Neural progenitor cell (in vitro differentiated cells): Measurements from ENCODE around the gene SLC6A3. TPM values are rescaled to one million over a fixed set of nuclear protein-coding genes. Genes with fewer than 3 reads are reported as not detected.

Source experiments
- DNase-seq: peaks from one replicate; pipeline ENCODE4 v3.0.0-alpha.2; 2016; ENCODE audit warnings: low spot score
- H2AFZ ChIP-seq: fragments of 200-600 bp; sonication (generic); replicated peaks from 2 replicates; pipeline ENCODE4 v1.6.1; 2016; ENCODE audit warnings: antibody characterized with exemption
- H3F3A ChIP-seq: fragments of 200-600 bp; sonication (generic); 2 replicates; pipeline ENCODE4 v1.6.1; 2016; ENCODE audit warnings: antibody characterized with exemption, low read depth
- H3K27ac ChIP-seq: fragments of 200-600 bp; sonication (generic); 2 replicates; pipeline ENCODE4 v1.5.1; 2016; ENCODE audit warnings: mild to moderate bottlenecking
- H3K27me3 ChIP-seq: fragments of 200-600 bp; sonication (generic); 2 replicates; pipeline ENCODE4 v1.6.1; 2016; ENCODE audit warnings: mild to moderate bottlenecking, moderate library complexity
- H3K36me3 ChIP-seq: fragments of 200-600 bp; sonication (generic); 2 replicates; pipeline ENCODE4 v1.5.1; 2016
- H3K4me1 ChIP-seq: fragments of 200-600 bp; sonication (generic); 2 replicates; pipeline ENCODE4 v1.6.1; 2016; ENCODE audit warnings: mixed run types
- H3K4me2 ChIP-seq: fragments of 200-600 bp; sonication (generic); 2 replicates; pipeline ENCODE4 v1.6.1; 2016
- H3K4me3 ChIP-seq: fragments of 200-600 bp; sonication (generic); 2 replicates; pipeline ENCODE4 v1.5.1; 2016
- H3K79me2 ChIP-seq: fragments of 200-600 bp; sonication (generic); 2 replicates; pipeline ENCODE4 v1.6.1; 2016; ENCODE audit warnings: low read depth
- H3K9ac ChIP-seq: fragments of 200-600 bp; sonication (generic); 2 replicates; pipeline ENCODE4 v1.6.1; 2016
- H3K9me3 ChIP-seq: fragments of 200-600 bp; sonication (generic); 2 replicates; pipeline ENCODE4 v1.5.1; 2016; ENCODE audit warnings: low read depth
- H4K20me1 ChIP-seq: fragments of 200-600 bp; sonication (generic); 2 replicates; pipeline ENCODE4 v1.6.1; 2016; ENCODE audit warnings: low read depth
- H3K27ac Mint-ChIP-seq: 3 replicates; pipeline ENCODE4 v1.8.0; 2021; ENCODE audit warnings: mixed read lengths
- H3K27me3 Mint-ChIP-seq: 2 replicates; pipeline ENCODE4 v1.8.0; 2022; ENCODE audit warnings: low read depth, mild to moderate bottlenecking, inconsistent platforms, moderate library complexity, mixed read lengths; ENCODE audit not compliant: insufficient read depth
- H3K36me3 Mint-ChIP-seq: 3 replicates; pipeline ENCODE4 v1.8.0; 2021; ENCODE audit warnings: mixed read lengths
- H3K4me1 Mint-ChIP-seq: 3 replicates; pipeline ENCODE4 v1.8.0; 2021; ENCODE audit warnings: mixed read lengths
- H3K4me3 Mint-ChIP-seq: 3 replicates; pipeline ENCODE4 v1.8.0; 2021; ENCODE audit warnings: mild to moderate bottlenecking, moderate library complexity, mixed read lengths
- H3K9me3 Mint-ChIP-seq: 3 replicates; pipeline ENCODE4 v1.8.0; 2020; ENCODE audit warnings: mixed read lengths
- CTCF ChIP-seq: fragments of 200-600 bp; sonication (generic); IDR thresholded peaks from 2 replicates; pipeline ENCODE4 v1.5.1; 2017; ENCODE audit warnings: antibody characterized with exemption, mild to moderate bottlenecking
- EZH2 ChIP-seq: fragments of 200-600 bp; sonication (generic); IDR thresholded peaks from 2 replicates; pipeline ENCODE4 v1.6.1; 2017; ENCODE audit warnings: antibody characterized with exemption, mild to moderate bottlenecking, moderate library complexity
- EZH2phosphoT487 ChIP-seq: fragments of 200-600 bp; sonication (generic); IDR thresholded peaks from 2 replicates; pipeline ENCODE4 v1.6.1; 2017; ENCODE audit warnings: antibody characterized with exemption
- total RNA-seq: library from RNA; depleted of rRNA; stranded (reverse); fragments of >200 nt; gene quantifications from 2 replicates; pipeline ENCODE4 v1.2.3, GENCODE V29; 2015; ENCODE audit warnings: low replicate concordance

Gene SLC6A3
- total RNA-seq, 1 donor from 2014 or later, result 0.32 TPM

- peaks cover 19% of the 10 kb centered on the region for H3K9me3 Mint-ChIP-seq
- Histone ChIP-seq H2AFZ (no peak overlapping the region), H3F3A (no peaks in the 10 kb centered on the region), H3K9me3 (peaks cover 4% of the 10 kb centered on the region), H3K27me3 (peaks cover 76% of the 10 kb centered on the region), H4K20me1 (no peaks in the 10 kb centered on the region), H3K4me1 (peaks cover 8% of the 10 kb centered on the region), H3K36me3 (no peaks in the 10 kb centered on the region), H3K27ac (no peak overlapping the region), H3K79me2 (no peaks in the 10 kb centered on the region), H3K4me3 (no peak overlapping the region), H3K9ac (no peak overlapping the region), H3K4me2 (no peak overlapping the region)
- DNase-seq, result no peak
- TF ChIP-seq EZH2phosphoT487 (no peak), EZH2 (no peak), CTCF (no peak)
- peak overlapping the region; percentile 42 for H3K4me3 Mint-ChIP-seq
- peaks cover 6% of the 10 kb centered on the region for H3K4me1 Mint-ChIP-seq
- peaks cover 47% of the 10 kb centered on the region for H3K27me3 Mint-ChIP-seq
- H3K27ac Mint-ChIP-seq, result no peak overlapping the region
- H3K36me3 Mint-ChIP-seq, result no peaks in the 10 kb centered on the region
Observed at GRCh38 chr5:1380910-1381309, 64.3 kb downstream of the SLC6A3 start.

GRCh38 chr5:1380011-1380817, 65.0 kb downstream of the SLC6A3 start:
- Histone ChIP-seq H3F3A (no peaks in the 10 kb centered on the region), H3K79me2 (no peaks in the 10 kb centered on the region), H3K27me3 (peaks cover 69% of the 10 kb centered on the region), H3K27ac (no peak overlapping the region), H3K36me3 (no peaks in the 10 kb centered on the region), H3K9ac (no peak overlapping the region), H3K4me1 (peaks cover 4% of the 10 kb centered on the region), H2AFZ (peak overlapping the region; percentile 77), H3K9me3 (peaks cover 4% of the 10 kb centered on the region), H4K20me1 (no peaks in the 10 kb centered on the region), H3K4me3 (peak overlapping the region; percentile 14), H3K4me2 (no peak overlapping the region)
- H3K4me3 Mint-ChIP-seq, result no peak overlapping the region
- H3K27me3 Mint-ChIP-seq, result peaks cover 43% of the 10 kb centered on the region
- TF ChIP-seq EZH2phosphoT487 (no peak), EZH2 (peak; percentile 40), CTCF (peak; percentile 85)
- H3K9me3 Mint-ChIP-seq, result peaks cover 19% of the 10 kb centered on the region
- H3K36me3 Mint-ChIP-seq, result no peaks in the 10 kb centered on the region
- no peak overlapping the region for H3K27ac Mint-ChIP-seq
- peaks cover 1% of the 10 kb centered on the region for H3K4me1 Mint-ChIP-seq
- peak; percentile 81 for DNase-seq

GRCh38 chr5:1378866-1379659, 66.2 kb downstream of the SLC6A3 start:
- no peak overlapping the region for H3K4me3 ChIP-seq
- no peaks in the 10 kb centered on the region for H3K4me1 Mint-ChIP-seq
- no peak overlapping the region for H3K4me3 Mint-ChIP-seq
- no peak overlapping the region for H2AFZ ChIP-seq
- H3K36me3 ChIP-seq, result no peaks in the 10 kb centered on the region
- no peak overlapping the region for H3K27ac Mint-ChIP-seq
- no peak for DNase-seq
- H3K79me2 ChIP-seq, result no peaks in the 10 kb centered on the region
- H3K9me3 Mint-ChIP-seq, result peaks cover 19% of the 10 kb centered on the region
- H3K27me3 ChIP-seq, result peaks cover 57% of the 10 kb centered on the region
- TF ChIP-seq CTCF (no peak), EZH2 (no peak)
- H3K27ac ChIP-seq, result no peak overlapping the region
- peaks cover 34% of the 10 kb centered on the region for H3K27me3 Mint-ChIP-seq
- H3F3A ChIP-seq, result no peaks in the 10 kb centered on the region
- H3K9me3 ChIP-seq, result peaks cover 4% of the 10 kb centered on the region
- H4K20me1 ChIP-seq, result no peaks in the 10 kb centered on the region
- H3K9ac ChIP-seq, result no peak overlapping the region
- H3K4me2 ChIP-seq, result no peak overlapping the region
- H3K36me3 Mint-ChIP-seq, result no peaks in the 10 kb centered on the region
- peaks cover 4% of the 10 kb centered on the region for H3K4me1 ChIP-seq
